ENCODE data around the gene MACROH2A2.
"Not testable (repeated sequence)": the region's sequence is repeated elsewhere in the genome, so short reads cannot be mapped to it uniquely, and the experiment has no call there.

Gene MACROH2A2

GRCh38 chr10:70068925-70069324 is 16.3 kb downstream of the MACROH2A2 start:
- DNase-seq = no peak

GRCh38 chr10:70069346-70069745 is 16.7 kb downstream of the MACROH2A2 start:
- DNase-seq = no peak

GRCh38 chr10:70070834-70071233 is 18.2 kb downstream of the MACROH2A2 start:
- no peak for DNase-seq

GRCh38 chr10:70074165-70074564 is 21.5 kb downstream of the MACROH2A2 start:
- no peak for DNase-seq

GRCh38 chr10:70074971-70075370 is 22.3 kb downstream of the MACROH2A2 start:
- DNase-seq = no peak

- DNase-seq = no peak
Observed at GRCh38 chr10:70078329-70078728, 25.7 kb downstream of the MACROH2A2 start.

- no peak for DNase-seq
Observed at GRCh38 chr10:70078937-70079336, 26.3 kb downstream of the MACROH2A2 start.

GRCh38 chr10:70080789-70081188 is 28.1 kb downstream of the MACROH2A2 start:
- DNase-seq = not testable (repeated sequence)

- DNase-seq = no peak
Observed at GRCh38 chr10:70084189-70084588, 31.5 kb downstream of the MACROH2A2 start.

- no peak for DNase-seq
Observed at GRCh38 chr10:70085975-70086613, 33.4 kb downstream of the MACROH2A2 start.

GRCh38 chr10:70087616-70088307 is 35.1 kb downstream of the MACROH2A2 start:
- DNase-seq = no peak

- DNase-seq = no peak
Observed at GRCh38 chr10:70088308-70088698, 35.7 kb downstream of the MACROH2A2 start.

GRCh38 chr10:70090013-70090412 is 37.4 kb downstream of the MACROH2A2 start:
- no peak for DNase-seq

GRCh38 chr10:70090951-70091350 is 38.3 kb downstream of the MACROH2A2 start:
- DNase-seq = no peak

- DNase-seq = no peak
Observed at GRCh38 chr10:70092389-70092718, 39.7 kb downstream of the MACROH2A2 start.

GRCh38 chr10:70093335-70093944 is 40.8 kb downstream of the MACROH2A2 start:
- no peak for DNase-seq

- no peak for DNase-seq
Observed at GRCh38 chr10:70094250-70094649, 41.6 kb downstream of the MACROH2A2 start.

GRCh38 chr10:70096016-70096704 is 43.5 kb downstream of the MACROH2A2 start:
- no peak for DNase-seq

- DNase-seq = no peak
Observed at GRCh38 chr10:70096705-70097420, 44.2 kb downstream of the MACROH2A2 start.

- DNase-seq = no peak
Observed at GRCh38 chr10:70097459-70097858, 44.8 kb downstream of the MACROH2A2 start.

GRCh38 chr10:70098271-70098670 is 45.6 kb downstream of the MACROH2A2 start:
- no peak for DNase-seq

- DNase-seq = not testable (repeated sequence)
Observed at GRCh38 chr10:70101068-70101562, 48.5 kb downstream of the MACROH2A2 start.

- no peak for DNase-seq
Observed at GRCh38 chr10:70101668-70102067, 49.0 kb downstream of the MACROH2A2 start.
